A673 (cell line): ENCODE measurements around the gene BACH1.

Experiments
- EZH2 ChIP-seq: fragments of 200-600 bp; sonication (generic); IDR thresholded peaks from 2 replicates; pipeline ENCODE4 v1.6.1; 2017; ENCODE audit warnings: borderline replicate concordance, low read depth, mild to moderate bottlenecking, mixed read lengths, antibody characterized with exemption, low read length; ENCODE audit not compliant: poor library complexity, severe bottlenecking
- TF ChIP-seq, protein P1 (sequence below): fragments of 300-800, 200-600 bp; sonication (generic); conservative IDR thresholded peaks from 2 replicates; pipeline ENCODE4 v1.5.1; 2017; ENCODE audit warnings: low read depth, mild to moderate bottlenecking, antibody characterized with exemption, low read length, moderate library complexity, mixed read lengths

DNA sequence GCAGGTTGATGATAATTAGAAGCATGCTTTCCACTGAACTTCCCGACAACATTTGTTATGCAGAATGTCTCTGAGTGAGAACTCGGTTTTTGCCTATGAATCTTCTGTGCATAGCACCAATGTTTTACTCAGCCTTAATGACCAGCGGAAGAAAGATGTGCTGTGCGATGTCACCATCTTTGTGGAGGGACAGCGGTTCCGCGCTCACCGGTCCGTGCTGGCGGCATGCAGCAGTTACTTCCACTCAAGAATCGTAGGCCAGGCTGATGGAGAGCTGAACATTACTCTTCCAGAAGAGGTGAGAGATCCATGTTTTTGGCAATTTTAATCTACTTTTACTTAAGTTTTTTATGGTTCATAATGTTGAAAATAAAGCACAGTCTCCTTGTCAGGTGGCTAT lies 22.5 kb downstream of the BACH1 start:
- TF ChIP-seq, protein P1, sequence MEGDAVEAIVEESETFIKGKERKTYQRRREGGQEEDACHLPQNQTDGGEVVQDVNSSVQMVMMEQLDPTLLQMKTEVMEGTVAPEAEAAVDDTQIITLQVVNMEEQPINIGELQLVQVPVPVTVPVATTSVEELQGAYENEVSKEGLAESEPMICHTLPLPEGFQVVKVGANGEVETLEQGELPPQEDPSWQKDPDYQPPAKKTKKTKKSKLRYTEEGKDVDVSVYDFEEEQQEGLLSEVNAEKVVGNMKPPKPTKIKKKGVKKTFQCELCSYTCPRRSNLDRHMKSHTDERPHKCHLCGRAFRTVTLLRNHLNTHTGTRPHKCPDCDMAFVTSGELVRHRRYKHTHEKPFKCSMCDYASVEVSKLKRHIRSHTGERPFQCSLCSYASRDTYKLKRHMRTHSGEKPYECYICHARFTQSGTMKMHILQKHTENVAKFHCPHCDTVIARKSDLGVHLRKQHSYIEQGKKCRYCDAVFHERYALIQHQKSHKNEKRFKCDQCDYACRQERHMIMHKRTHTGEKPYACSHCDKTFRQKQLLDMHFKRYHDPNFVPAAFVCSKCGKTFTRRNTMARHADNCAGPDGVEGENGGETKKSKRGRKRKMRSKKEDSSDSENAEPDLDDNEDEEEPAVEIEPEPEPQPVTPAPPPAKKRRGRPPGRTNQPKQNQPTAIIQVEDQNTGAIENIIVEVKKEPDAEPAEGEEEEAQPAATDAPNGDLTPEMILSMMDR, result no peak
- TF ChIP-seq EZH2, result no peak
